ENCODE data around the gene SLC28A3. TPM values are rescaled to one million over a fixed set of nuclear protein-coding genes. Genes with fewer than 3 reads are reported as not detected.

SLC28A3 gene
- total RNA-seq, 1 donor from 2014 or later, result not detected

- DNase-seq (ENCODE audit: extremely low spot score, unreplicated experiment), result no peak
- Mint-ChIP-seq H3K4me1 (ENCODE audit: unreplicated experiment) (no peaks in the 10 kb centered on the region), H3K9me3 (ENCODE audit: unreplicated experiment) (peaks cover 5% of the 10 kb centered on the region), H3K27ac (ENCODE audit: unreplicated experiment) (no peak overlapping the region), H3K27me3 (ENCODE audit: unreplicated experiment) (peaks cover 37% of the 10 kb centered on the region), H3K4me3 (ENCODE audit: unreplicated experiment) (no peak overlapping the region), H3K36me3 (ENCODE audit: unreplicated experiment) (peaks cover 4% of the 10 kb centered on the region)
- no peak for TF ChIP-seq CTCF (IDR thresholded peaks at IDR 0.05)
These were observed 88.6 kb downstream of the SLC28A3 start for GRCh38 chr9:84251921-84252320.

GRCh38 chr9:84241817-84242373, 98.7 kb downstream of the SLC28A3 start:
- H3K9me3 Mint-ChIP-seq (ENCODE audit: unreplicated experiment), result peaks cover 4% of the 10 kb centered on the region
- no peaks in the 10 kb centered on the region for H3K4me1 Mint-ChIP-seq (ENCODE audit: unreplicated experiment)
- no peak overlapping the region for H3K27ac Mint-ChIP-seq (ENCODE audit: unreplicated experiment)
- peaks cover 18% of the 10 kb centered on the region for H3K27me3 Mint-ChIP-seq (ENCODE audit: unreplicated experiment)
- DNase-seq (ENCODE audit: extremely low spot score, unreplicated experiment), result no peak
- H3K36me3 Mint-ChIP-seq (ENCODE audit: unreplicated experiment), result no peaks in the 10 kb centered on the region
- no peak for TF ChIP-seq CTCF (IDR thresholded peaks at IDR 0.05)
- no peak overlapping the region for H3K4me3 Mint-ChIP-seq (ENCODE audit: unreplicated experiment)

- Mint-ChIP-seq H3K9me3 (ENCODE audit: unreplicated experiment) (peaks cover 10% of the 10 kb centered on the region), H3K4me1 (ENCODE audit: unreplicated experiment) (no peaks in the 10 kb centered on the region), H3K4me3 (ENCODE audit: unreplicated experiment) (no peak overlapping the region), H3K27me3 (ENCODE audit: unreplicated experiment) (peaks cover 14% of the 10 kb centered on the region), H3K27ac (ENCODE audit: unreplicated experiment) (no peak overlapping the region), H3K36me3 (ENCODE audit: unreplicated experiment) (no peaks in the 10 kb centered on the region)
- DNase-seq (ENCODE audit: extremely low spot score, unreplicated experiment), result no peak
- no peak for TF ChIP-seq CTCF (IDR thresholded peaks at IDR 0.05)
These were observed 101.2 kb downstream of the SLC28A3 start for GRCh38 chr9:84239343-84239742.

GRCh38 chr9:84238652-84239051, 101.9 kb downstream of the SLC28A3 start:
- peaks cover 7% of the 10 kb centered on the region for H3K27me3 Mint-ChIP-seq (ENCODE audit: unreplicated experiment)
- DNase-seq (ENCODE audit: extremely low spot score, unreplicated experiment), result no peak

GRCh38 chr9:84235511-84235910, 105.0 kb downstream of the SLC28A3 start:
- H3K4me3 Mint-ChIP-seq (ENCODE audit: unreplicated experiment), result no peak overlapping the region
- H3K4me1 Mint-ChIP-seq (ENCODE audit: unreplicated experiment), result peaks cover 9% of the 10 kb centered on the region
- DNase-seq (ENCODE audit: extremely low spot score, unreplicated experiment), result no peak
- H3K27me3 Mint-ChIP-seq (ENCODE audit: unreplicated experiment), result peaks cover 9% of the 10 kb centered on the region
- H3K36me3 Mint-ChIP-seq (ENCODE audit: unreplicated experiment), result no peaks in the 10 kb centered on the region
- H3K27ac Mint-ChIP-seq (ENCODE audit: unreplicated experiment), result no peak overlapping the region
- peaks cover 10% of the 10 kb centered on the region for H3K9me3 Mint-ChIP-seq (ENCODE audit: unreplicated experiment)
- no peak for TF ChIP-seq CTCF (IDR thresholded peaks at IDR 0.05)

More at GRCh38 chr9:84238652-84239051, 101.9 kb downstream of the SLC28A3 start:
- H3K36me3 Mint-ChIP-seq (ENCODE audit: unreplicated experiment), result no peaks in the 10 kb centered on the region
- H3K4me1 Mint-ChIP-seq (ENCODE audit: unreplicated experiment), result no peaks in the 10 kb centered on the region
- no peak overlapping the region for H3K27ac Mint-ChIP-seq (ENCODE audit: unreplicated experiment)
- no peak overlapping the region for H3K4me3 Mint-ChIP-seq (ENCODE audit: unreplicated experiment)
- TF ChIP-seq CTCF (IDR thresholded peaks at IDR 0.05), result no peak
- H3K9me3 Mint-ChIP-seq (ENCODE audit: unreplicated experiment), result peaks cover 10% of the 10 kb centered on the region

Measured in osteocyte (in vitro differentiated cells).